ENCODE results near the gene AMBN. TPM values are rescaled to one million over a fixed set of nuclear protein-coding genes. Genes with fewer than 3 reads are reported as not detected.
"Not testable (repeated sequence)": the region's sequence is repeated elsewhere in the genome, so short reads cannot be mapped to it uniquely, and the experiment has no call there.

Gene AMBN
- total RNA-seq, 1 donor = not detected

GRCh38 chr4:70628444-70628843, 36.4 kb downstream of the AMBN start, which contains the start of gene ENAM:
Gene ENAM, plus strand, starts transcription at chr4:70628744. Its CDS starts 757 bp downstream, at chr4:70629501.
- no peaks in the 10 kb centered on the region for H3K9me3 ChIP-seq (ENCODE audit: low read depth, low read length)
- H3K4me3 ChIP-seq (ENCODE audit: low read length) = no peak within 1 kb of the TSS
- no peaks in the 10 kb centered on the region for H3K4me1 ChIP-seq (ENCODE audit: insufficient read depth, low read length)
- no peaks in the 10 kb centered on the region for H3K27me3 ChIP-seq (ENCODE audit: insufficient read depth, low read length)

- no peaks in the 10 kb centered on the region for H3K9me3 ChIP-seq (ENCODE audit: low read depth, low read length)
- no peaks in the 10 kb centered on the region for H3K27me3 ChIP-seq (ENCODE audit: insufficient read depth, low read length)
- no peak overlapping the region for H3K4me3 ChIP-seq (ENCODE audit: low read length)
- H3K4me1 ChIP-seq (ENCODE audit: insufficient read depth, low read length) = no peaks in the 10 kb centered on the region
Observed at GRCh38 chr4:70629469-70630090, 37.5 kb downstream of the AMBN start.

GRCh38 chr4:70630162-70630561, 38.1 kb downstream of the AMBN start:
- Histone ChIP-seq H3K27me3 (ENCODE audit: insufficient read depth, low read length) (no peaks in the 10 kb centered on the region), H3K4me3 (ENCODE audit: low read length) (no peak overlapping the region), H3K4me1 (ENCODE audit: insufficient read depth, low read length) (no peaks in the 10 kb centered on the region), H3K9me3 (ENCODE audit: low read depth, low read length) (no peaks in the 10 kb centered on the region)

GRCh38 chr4:70632028-70632427, 40.0 kb downstream of the AMBN start:
- Histone ChIP-seq H3K27me3 (ENCODE audit: insufficient read depth, low read length) (no peaks in the 10 kb centered on the region), H3K9me3 (ENCODE audit: low read depth, low read length) (no peaks in the 10 kb centered on the region)

GRCh38 chr4:70634482-70634881, 42.4 kb downstream of the AMBN start:
- Histone ChIP-seq H3K4me1 (ENCODE audit: insufficient read depth, low read length) (no peaks in the 10 kb centered on the region), H3K9me3 (ENCODE audit: low read depth, low read length) (no peaks in the 10 kb centered on the region), H3K27me3 (ENCODE audit: insufficient read depth, low read length) (no peaks in the 10 kb centered on the region), H3K4me3 (ENCODE audit: low read length) (no peak overlapping the region)

More at GRCh38 chr4:70632028-70632427, 40.0 kb downstream of the AMBN start:
- Histone ChIP-seq H3K4me1 (ENCODE audit: insufficient read depth, low read length) (no peaks in the 10 kb centered on the region), H3K4me3 (ENCODE audit: low read length) (no peak overlapping the region)

- no peaks in the 10 kb centered on the region for H3K4me1 ChIP-seq (ENCODE audit: insufficient read depth, low read length)
- no peaks in the 10 kb centered on the region for H3K27me3 ChIP-seq (ENCODE audit: insufficient read depth, low read length)
- H3K9me3 ChIP-seq (ENCODE audit: low read depth, low read length) = no peaks in the 10 kb centered on the region
- no peak overlapping the region for H3K4me3 ChIP-seq (ENCODE audit: low read length)
Observed at GRCh38 chr4:70637239-70637913, 45.3 kb downstream of the AMBN start.

- Histone ChIP-seq H3K4me1 (ENCODE audit: insufficient read depth, low read length) (no peaks in the 10 kb centered on the region), H3K4me3 (ENCODE audit: low read length) (no peak overlapping the region), H3K27me3 (ENCODE audit: insufficient read depth, low read length) (no peaks in the 10 kb centered on the region), H3K9me3 (ENCODE audit: low read depth, low read length) (no peaks in the 10 kb centered on the region)
Observed at GRCh38 chr4:70640192-70640591, 48.1 kb downstream of the AMBN start.

GRCh38 chr4:70650741-70651140, 58.7 kb downstream of the AMBN start:
- not testable (repeated sequence) for H3K9me3 ChIP-seq (ENCODE audit: low read depth, low read length); H3K27me3 ChIP-seq (ENCODE audit: insufficient read depth, low read length); H3K4me3 ChIP-seq (ENCODE audit: low read length); H3K4me1 ChIP-seq (ENCODE audit: insufficient read depth, low read length)

- Histone ChIP-seq H3K4me3 (ENCODE audit: low read length) (no peak overlapping the region), H3K4me1 (ENCODE audit: insufficient read depth, low read length) (no peaks in the 10 kb centered on the region), H3K9me3 (ENCODE audit: low read depth, low read length) (no peaks in the 10 kb centered on the region), H3K27me3 (ENCODE audit: insufficient read depth, low read length) (no peaks in the 10 kb centered on the region)
Observed at GRCh38 chr4:70651864-70652506, 59.9 kb downstream of the AMBN start.

GRCh38 chr4:70654605-70655011, 62.6 kb downstream of the AMBN start:
- H3K27me3 ChIP-seq (ENCODE audit: insufficient read depth, low read length) = no peaks in the 10 kb centered on the region
- no peak overlapping the region for H3K4me3 ChIP-seq (ENCODE audit: low read length)
- no peaks in the 10 kb centered on the region for H3K9me3 ChIP-seq (ENCODE audit: low read depth, low read length)
- peaks cover 6% of the 10 kb centered on the region for H3K4me1 ChIP-seq (ENCODE audit: insufficient read depth, low read length)

Other genes with a start within 250 kb of the AMBN start
- gene SMR3A, start 231.5 kb upstream of the AMBN start, total RNA-seq = not detected
- gene SMR3B, start 209.1 kb upstream of the AMBN start, total RNA-seq = not detected
- gene OPRPN, start 194.3 kb upstream of the AMBN start, total RNA-seq = 0.52 TPM
- gene MUC7, start 120.1 kb upstream of the AMBN start, total RNA-seq = not detected
- gene AMTN, start 73.7 kb upstream of the AMBN start, total RNA-seq = not detected
- not detected for gene ENAM, start 36.5 kb downstream of the AMBN start, total RNA-seq
- 45.8 TPM for gene JCHAIN, start 74.3 kb downstream of the AMBN start, total RNA-seq
- gene UTP3, start 96.3 kb downstream of the AMBN start, total RNA-seq = 15.4 TPM
- 40.3 TPM for gene RUFY3, start 129.7 kb downstream of the AMBN start, total RNA-seq
- 47.8 TPM for gene GRSF1, start 247.6 kb downstream of the AMBN start, total RNA-seq

Measured in mononuclear cell (primary cell).